Measurements from ENCODE around the gene TRIM65.
A peak's percentile ranks its signal among the peaks of the same experiment; 100 is the strongest.

The TRIM65 gene

DNA sequence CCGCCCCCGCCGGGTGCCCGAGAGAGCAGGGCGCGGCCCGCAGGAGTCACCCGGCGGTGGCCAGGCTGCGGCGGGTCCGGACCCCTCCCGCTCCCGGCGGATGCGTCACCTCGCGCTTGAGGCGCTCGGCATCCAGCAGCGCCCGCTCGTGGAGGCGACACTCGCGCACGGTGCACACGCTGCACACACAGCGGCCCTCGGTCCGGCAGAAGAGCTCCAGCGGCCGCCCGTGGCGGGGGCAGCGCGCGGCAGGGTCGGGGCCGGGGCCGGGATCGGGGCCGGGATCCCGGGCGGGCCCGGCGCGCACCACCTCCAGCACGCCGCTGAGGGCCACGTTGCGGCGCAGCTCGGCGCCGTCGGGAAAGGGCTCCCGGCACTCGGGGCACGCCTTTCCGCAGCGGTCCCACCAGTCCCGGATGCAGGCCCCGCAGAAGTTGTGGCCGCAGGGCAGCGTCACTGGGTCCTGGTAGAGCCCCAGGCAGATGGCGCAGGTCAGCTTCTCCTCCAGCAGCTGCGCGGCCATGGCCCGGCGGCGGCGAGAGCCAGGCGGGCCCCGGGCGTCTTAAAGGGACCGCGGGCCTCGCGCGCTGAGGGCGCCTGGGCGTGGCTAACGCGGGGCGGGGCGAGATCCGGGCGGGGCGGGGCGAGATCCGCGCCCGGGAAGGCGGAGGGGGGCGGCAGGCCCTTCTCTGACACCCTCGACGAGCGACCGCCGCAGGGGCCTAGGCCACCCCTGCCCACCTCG lies at the start of gene TRIM65:
TRIM65 (minus strand) TSS at position 537 of the 745 bp plus-strand sequence; CDS start at position 523, 14 bp downstream.
- peak; percentile 59 to 78 for DNase-seq (ENCODE audit: low read depth in 1 of 2, low spot score in 1 of 2)

DNA sequence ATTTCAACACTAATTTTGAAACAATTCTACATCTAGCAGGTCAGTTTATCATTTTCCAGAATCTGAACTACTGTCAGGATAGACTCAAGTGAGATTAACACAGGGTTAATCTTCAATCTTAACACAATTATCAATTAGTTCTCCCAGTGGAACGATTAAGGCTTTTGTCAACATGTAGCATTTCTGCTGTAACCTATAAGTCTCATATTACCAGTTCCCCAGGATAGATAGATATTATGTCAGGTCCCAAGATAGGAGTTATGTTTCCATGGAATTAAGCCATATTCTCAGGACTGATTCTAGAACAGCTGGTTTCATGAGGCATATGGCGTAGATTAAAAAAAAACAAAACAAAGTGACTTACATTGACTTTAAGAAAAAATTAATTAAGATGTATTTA lies 48.5 kb upstream of the TRIM65 start:
- DNase-seq (ENCODE audit: low read depth in 1 of 2, low spot score in 1 of 2): no peak

- DNase-seq (ENCODE audit: low read depth in 1 of 2, low spot score in 1 of 2): no peak
These were observed 46.7 kb upstream of the TRIM65 start for GRCh38 chr17:75943491-75943890.

DNA sequence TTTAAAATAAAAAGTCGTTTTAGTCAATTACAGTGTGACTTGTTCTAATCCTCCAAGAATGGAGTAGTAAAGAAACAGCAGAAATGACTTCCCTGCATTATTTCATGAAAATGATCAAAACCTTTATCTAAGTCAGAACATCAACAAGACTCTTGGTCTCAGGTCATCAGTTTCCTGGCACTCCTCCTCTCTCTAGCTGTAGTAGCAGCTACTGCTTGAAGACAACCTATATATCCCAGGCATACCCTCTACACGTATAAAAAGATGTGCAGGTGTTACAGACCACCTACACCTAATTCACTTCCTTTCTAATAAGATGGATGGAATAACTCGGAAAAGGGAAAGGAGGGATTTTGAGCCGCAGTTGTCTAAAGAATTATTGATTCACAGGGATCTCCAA lies 45.7 kb upstream of the TRIM65 start:
- no peak for DNase-seq (ENCODE audit: low read depth in 1 of 2, low spot score in 1 of 2)

- no peak for DNase-seq (ENCODE audit: low read depth in 1 of 2, low spot score in 1 of 2)
These were observed 44.7 kb upstream of the TRIM65 start for GRCh38 chr17:75941442-75941819.

GRCh38 chr17:75940727-75941441 lies 44.1 kb upstream of the TRIM65 start, which contains the start of gene FBF1:
TSS of gene FBF1 (minus strand) at chr17:75941042. CDS start at chr17:75938149, 2,893 bp downstream.
- peak; percentile 75 to 83 for DNase-seq (ENCODE audit: low read depth in 1 of 2, low spot score in 1 of 2)

GRCh38 chr17:75937652-75938051 lies 40.9 kb upstream of the TRIM65 start:
- no peak for DNase-seq (ENCODE audit: low read depth in 1 of 2, low spot score in 1 of 2)

- DNase-seq (ENCODE audit: low read depth in 1 of 2, low spot score in 1 of 2): no peak
These were observed 37.1 kb upstream of the TRIM65 start for GRCh38 chr17:75933808-75934207.

GRCh38 chr17:75932852-75933251 lies 36.1 kb upstream of the TRIM65 start:
- no peak for DNase-seq (ENCODE audit: low read depth in 1 of 2, low spot score in 1 of 2)

- no peak for DNase-seq (ENCODE audit: low read depth in 1 of 2, low spot score in 1 of 2)
These were observed 34.3 kb upstream of the TRIM65 start for GRCh38 chr17:75931062-75931461.

DNA sequence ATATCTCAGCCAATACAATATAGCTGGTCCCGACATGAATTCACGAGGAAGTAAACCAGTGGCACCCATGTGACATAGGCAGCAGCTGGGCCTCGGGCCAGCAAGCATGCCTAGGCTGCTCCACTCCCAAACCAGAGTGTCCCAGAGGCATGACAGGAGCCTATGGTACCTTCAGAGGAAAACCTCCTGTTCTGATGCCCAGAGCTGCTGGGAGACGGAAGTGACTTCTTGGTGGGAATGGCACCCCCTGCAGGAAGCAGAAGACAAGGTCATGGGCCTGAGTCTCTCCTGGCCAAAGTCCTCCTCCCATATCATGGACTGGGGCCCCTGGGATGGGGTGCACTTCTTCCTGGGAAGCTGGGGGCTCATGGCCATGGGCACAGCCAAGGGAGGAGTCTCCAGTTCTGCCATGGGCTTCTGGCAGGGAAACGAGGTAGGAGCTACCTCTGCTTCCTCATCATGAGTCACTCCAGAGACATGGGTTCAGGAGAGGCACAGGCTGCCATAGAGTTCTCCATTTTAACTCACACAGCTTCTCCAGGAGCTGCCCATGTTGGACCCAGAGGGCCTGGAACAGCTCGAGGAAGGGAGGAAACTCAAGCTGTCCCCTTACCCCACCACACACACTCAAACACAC lies 30.7 kb upstream of the TRIM65 start:
- DNase-seq (ENCODE audit: low read depth in 1 of 2, low spot score in 1 of 2): no peak

- no peak for DNase-seq (ENCODE audit: low read depth in 1 of 2, low spot score in 1 of 2)
These were observed 29.7 kb upstream of the TRIM65 start for GRCh38 chr17:75926456-75926855.

DNA sequence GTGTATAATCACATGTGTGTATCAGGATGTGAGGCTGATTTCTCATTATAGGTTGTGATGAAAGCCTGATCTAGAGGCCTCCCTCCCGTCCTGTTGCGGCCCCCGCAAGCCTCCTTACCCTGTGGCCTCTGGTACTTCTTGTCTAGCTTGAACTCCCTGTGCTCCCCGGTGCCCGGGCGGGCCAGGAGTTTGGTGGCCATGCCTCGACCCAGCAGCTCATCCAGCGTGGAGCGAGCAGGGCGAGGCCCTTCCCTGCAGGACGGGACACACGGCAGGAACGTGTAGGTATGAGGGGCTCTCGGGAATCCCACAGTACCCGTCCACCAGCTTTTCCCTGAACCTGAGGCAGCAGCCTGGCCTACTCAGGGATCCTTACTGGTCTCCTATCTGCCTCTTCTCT lies 29.2 kb upstream of the TRIM65 start:
- DNase-seq (ENCODE audit: low read depth in 1 of 2, low spot score in 1 of 2): no peak

- DNase-seq (ENCODE audit: low read depth in 1 of 2, low spot score in 1 of 2): no peak
These were observed 28.4 kb upstream of the TRIM65 start for GRCh38 chr17:75925103-75925502.

DNA sequence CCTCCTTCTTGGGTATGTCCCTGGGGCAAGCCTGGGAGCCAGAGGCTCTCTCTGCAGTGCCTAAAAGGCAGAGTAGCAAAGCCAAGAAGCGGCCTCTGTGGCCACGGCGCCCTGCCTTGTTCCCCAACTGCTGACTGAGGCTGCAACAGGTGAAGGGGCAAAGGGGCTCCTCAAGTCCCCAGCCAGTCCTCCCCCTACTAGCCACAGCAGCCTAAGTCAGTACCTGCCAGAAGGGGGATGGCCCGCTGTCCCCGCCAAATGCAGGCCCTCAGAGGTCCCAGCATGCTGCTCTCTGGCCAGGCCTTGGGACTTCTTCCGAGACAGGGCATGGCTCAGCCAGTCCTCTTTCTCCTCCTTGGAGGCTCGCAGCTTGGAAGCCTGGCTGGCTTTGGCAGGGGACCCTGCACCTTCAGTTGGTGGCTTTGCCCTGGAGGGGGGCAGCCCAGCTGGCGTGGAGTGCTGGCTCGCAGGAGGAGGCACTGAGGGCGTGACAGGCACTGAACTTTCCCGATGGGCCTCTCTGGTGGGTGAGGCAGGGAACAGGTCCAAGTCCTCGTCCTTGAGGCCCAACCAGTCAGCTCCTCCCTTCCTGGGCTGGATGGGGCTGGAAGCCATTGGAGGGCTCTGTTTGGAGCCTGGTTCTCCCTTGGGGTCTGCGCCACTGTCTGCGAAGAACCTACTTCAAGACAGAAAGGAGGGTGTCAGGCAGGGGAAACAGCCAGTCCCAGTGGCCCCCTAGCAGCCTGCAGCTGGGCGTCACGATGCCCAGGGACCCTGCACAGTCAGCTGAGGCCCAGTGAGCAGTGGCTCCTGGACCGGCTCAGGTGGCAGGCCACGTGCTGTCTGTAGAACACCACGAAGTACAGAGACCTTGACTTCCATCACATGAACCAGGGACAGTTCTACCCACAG lies 26.5 kb upstream of the TRIM65 start:
- DNase-seq (ENCODE audit: low read depth in 1 of 2, low spot score in 1 of 2): no peak

- no peak for DNase-seq (ENCODE audit: low read depth in 1 of 2, low spot score in 1 of 2)
These were observed 25.6 kb upstream of the TRIM65 start for GRCh38 chr17:75922173-75922961.

DNA sequence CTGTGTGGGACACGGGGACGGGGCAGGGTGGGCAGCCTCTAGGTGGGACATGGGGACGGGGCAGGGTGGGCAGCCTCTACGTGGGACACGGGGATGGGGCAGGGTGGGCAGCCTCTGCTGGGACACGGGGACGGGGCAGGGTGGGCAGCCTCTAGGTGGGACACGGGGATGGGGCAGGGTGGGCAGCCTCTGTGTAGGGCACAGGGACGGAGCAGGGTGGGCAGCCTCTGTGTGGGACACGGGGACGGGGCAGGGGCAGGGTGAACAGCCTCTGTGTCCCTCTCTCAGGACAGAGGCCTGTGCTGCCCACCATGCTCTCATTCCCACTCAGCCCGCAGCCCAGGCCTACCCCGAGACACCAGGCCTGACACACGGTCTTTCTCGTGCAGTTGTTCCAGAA lies 24.8 kb upstream of the TRIM65 start:
- DNase-seq (ENCODE audit: low read depth in 1 of 2, low spot score in 1 of 2): no peak

DNA sequence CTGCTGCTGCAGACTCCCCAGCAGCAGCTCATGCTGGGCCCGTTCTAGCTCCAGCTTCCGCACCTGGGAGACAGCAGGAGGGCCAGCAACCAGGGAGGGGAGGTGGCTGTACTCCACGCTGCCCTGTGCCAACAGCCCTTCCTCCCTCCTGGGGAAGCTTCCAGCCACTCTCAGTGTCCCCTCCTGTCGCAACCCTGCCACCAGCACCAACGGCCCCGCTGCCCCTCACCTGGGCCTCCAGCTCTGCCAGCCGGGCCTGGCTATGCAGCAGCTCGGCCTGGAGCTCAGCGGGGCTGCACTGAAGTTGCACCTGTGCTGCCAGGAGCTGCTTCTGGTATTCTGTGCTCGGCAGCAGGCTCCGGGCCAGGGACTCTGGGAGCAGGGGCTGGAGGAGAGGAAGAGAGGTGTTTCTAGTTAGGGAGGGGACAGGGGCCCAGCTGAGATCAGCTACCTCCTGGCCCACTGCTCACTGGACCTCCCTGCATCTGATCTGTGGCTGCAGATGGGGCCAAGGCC lies 23.4 kb upstream of the TRIM65 start:
- DNase-seq (ENCODE audit: low read depth in 1 of 2, low spot score in 1 of 2): no peak

DNA sequence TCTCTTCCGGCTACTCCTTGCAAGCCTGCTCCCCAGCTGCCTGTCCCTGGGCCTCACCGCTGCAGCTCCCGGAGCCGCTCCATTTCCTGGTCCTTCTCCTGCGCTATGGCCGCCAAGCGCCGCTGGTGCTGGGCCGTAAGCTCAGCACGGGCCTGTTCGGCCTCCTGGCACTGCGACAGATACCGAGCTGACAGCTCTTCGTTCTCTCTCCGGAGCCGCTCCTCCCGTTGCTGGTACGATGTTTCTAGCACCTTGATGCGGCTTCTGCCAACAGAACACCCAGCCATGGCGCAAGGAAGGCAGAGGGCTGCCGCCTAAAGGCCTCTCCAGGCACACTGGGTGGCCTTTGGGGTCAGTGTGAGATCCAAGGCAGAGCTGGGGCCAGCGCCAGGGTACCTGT lies 22.9 kb upstream of the TRIM65 start:
- no peak for DNase-seq (ENCODE audit: low read depth in 1 of 2, low spot score in 1 of 2)

- DNase-seq (ENCODE audit: low read depth in 1 of 2, low spot score in 1 of 2): no peak
These were observed 21.2 kb upstream of the TRIM65 start for GRCh38 chr17:75917917-75918445.

Data from stimulated activated CD4-positive, alpha-beta T cell treated with anti-CD3 and anti-CD28 coated beads, Interleukin-15, amount 100 ng/mL, for 1 hour (primary cell).